Ascending aorta (tissue), 2 donors: ENCODE results near the gene MINDY4. TPM values are rescaled to one million over a fixed set of nuclear protein-coding genes. Genes with fewer than 3 reads are reported as not detected.

Experiments used
- DNase-seq, 2 donors: peaks; one replicate each; pipeline ENCODE4 v3.0.0-alpha.2; 2019; ENCODE audit warnings: low spot score in 2 of 2
- H3K27ac ChIP-seq, 2 donors: fragments of 200-600 bp; sonication (generic); one replicate each; pipeline ENCODE4 v1.5.1; 2016 to 2017; ENCODE audit warnings: mild to moderate bottlenecking in 1 of 2
- H3K27me3 ChIP-seq: fragments of 200-600 bp; sonication (generic); one replicate; pipeline ENCODE4 v1.5.1; 2017
- H3K36me3 ChIP-seq, 2 donors: fragments of 200-600 bp; sonication (generic); one replicate each; pipeline ENCODE4 v1.5.1; 2016
- H3K4me1 ChIP-seq, 2 donors: fragments of 200-600 bp; sonication (generic); one replicate each; pipeline ENCODE4 v1.5.1; 2016 to 2017; ENCODE audit warnings: mild to moderate bottlenecking in 1 of 2
- H3K4me3 ChIP-seq, 2 donors: fragments of 200-600 bp; sonication (generic); one replicate each; pipeline ENCODE4 v1.5.1; 2016 to 2017; ENCODE audit warnings: mild to moderate bottlenecking in 1 of 2
- H3K9me3 ChIP-seq, 2 donors: fragments of 200-600 bp; sonication (generic); one replicate each; pipeline ENCODE4 v1.5.1; 2016
- CTCF ChIP-seq, 3 experiments: fragments of 200-600 bp in 2 of 3; fragments of 450-650 bp in 1 of 3; sonication (generic) in 2 of 3; IDR thresholded peaks; one replicate each; pipeline ENCODE4 v1.5.1; 2016 to 2019; ENCODE audit warnings: antibody characterized with exemption in 3 of 3, mild to moderate bottlenecking in 1 of 3, moderate library complexity in 1 of 3
- intact Hi-C: fragments of 100-400 bp; cut with DNase I; formaldehyde crosslinking; loops from one replicate; pipeline ENCODE4 v1.15.1; 2023
- total RNA-seq: library from RNA; depleted of rRNA; stranded (reverse); fragments of >200 nt; gene quantifications from one replicate; pipeline ENCODE4 v1.1.0, GENCODE V29; 2016

Gene MINDY4
- total RNA-seq, 1 donor from 2014 or later, result 6.0 TPM

GRCh38 chr7:30799976-30800661 is 28.9 kb downstream of the MINDY4 start:
- no peaks in the 10 kb centered on the region for H3K9me3 ChIP-seq
- TF ChIP-seq CTCF (IDR thresholded peaks at IDR 0.05), result no peak
- DNase-seq, result no peak
- H3K36me3 ChIP-seq, result no peaks in the 10 kb centered on the region
- no peaks in the 10 kb centered on the region for H3K27me3 ChIP-seq
- no peak overlapping the region for H3K4me3 ChIP-seq
- H3K4me1 ChIP-seq, result peaks cover 19 to 59% of the 10 kb centered on the region in 2 donors
- peak overlapping the region; percentile 79 to 86 for H3K27ac ChIP-seq
- intact Hi-C loops, result loop anchor here (1.0 to 2.0 kb wide), 4 partner anchors 47 to 322 kb away; partner anchors contain the start of genes AQP1 and INMT

GRCh38 chr7:30800785-30801252 is 29.6 kb downstream of the MINDY4 start:
- Histone ChIP-seq H3K4me1 (peaks cover 25 to 65% of the 10 kb centered on the region in 2 donors), H3K4me3 (no peak overlapping the region), H3K27ac (peak overlapping the region; percentile 86 to 91), H3K36me3 (no peaks in the 10 kb centered on the region), H3K9me3 (no peaks in the 10 kb centered on the region), H3K27me3 (no peaks in the 10 kb centered on the region)
- intact Hi-C loops, result loop anchor here (1.0 to 2.0 kb wide), 4 partner anchors 48 to 321 kb away; partner anchors contain the start of genes AQP1 and INMT
- peak in 1 of 2 donors; percentile 85 for DNase-seq
- peak; percentile 71 to 87 (median 76) for TF ChIP-seq CTCF (IDR thresholded peaks at IDR 0.05)

GRCh38 chr7:30802812-30803211 is 31.6 kb downstream of the MINDY4 start:
- peak overlapping the region; percentile 86 to 91 for H3K27ac ChIP-seq
- H3K36me3 ChIP-seq, result no peaks in the 10 kb centered on the region
- no peak overlapping the region for H3K4me3 ChIP-seq
- no peak for TF ChIP-seq CTCF (IDR thresholded peaks at IDR 0.05)
- no peak for DNase-seq
- H3K9me3 ChIP-seq, result no peaks in the 10 kb centered on the region
- intact Hi-C loops, result no loop called here
- H3K27me3 ChIP-seq, result no peaks in the 10 kb centered on the region
- peaks cover 20 to 47% of the 10 kb centered on the region in 2 donors for H3K4me1 ChIP-seq

GRCh38 chr7:30804078-30804661 is 33.0 kb downstream of the MINDY4 start:
- no peak for TF ChIP-seq CTCF (IDR thresholded peaks at IDR 0.05)
- Histone ChIP-seq H3K4me1 (peaks cover 19 to 42% of the 10 kb centered on the region in 2 donors), H3K4me3 (no peak overlapping the region), H3K36me3 (no peaks in the 10 kb centered on the region), H3K9me3 (no peaks in the 10 kb centered on the region), H3K27ac (peak overlapping the region; percentile 86 to 91), H3K27me3 (no peaks in the 10 kb centered on the region)
- DNase-seq, result no peak
- intact Hi-C loops, result loop anchor here (1.0 kb wide), 2 partner anchors 9 to 47 kb away; no protein-coding TSS in a partner anchor

GRCh38 chr7:30805081-30805691 is 34.0 kb downstream of the MINDY4 start:
- TF ChIP-seq CTCF (IDR thresholded peaks at IDR 0.05), result no peak
- Histone ChIP-seq H3K4me1 (peaks cover 12 to 35% of the 10 kb centered on the region in 2 donors), H3K27ac (peak overlapping the region; percentile 86 to 91), H3K27me3 (no peaks in the 10 kb centered on the region), H3K36me3 (no peaks in the 10 kb centered on the region), H3K9me3 (no peaks in the 10 kb centered on the region), H3K4me3 (no peak overlapping the region)
- intact Hi-C loops, result no loop called here
- DNase-seq, result no peak
